SK-MEL-5 (cell line): ENCODE measurements around the gene PPP6R1. TPM values are rescaled to one million over a fixed set of nuclear protein-coding genes. Genes with fewer than 3 reads are reported as not detected.
A peak's percentile ranks its signal among the peaks of the same experiment; 100 is the strongest.

Experiments
- DNase-seq: peaks from one replicate; pipeline ENCODE4 v3.0.0-alpha.2; 2016; ENCODE audit warnings: low read depth, low spot score
- in situ Hi-C: cut with HindIII; loops from 2 replicates; pipeline ENCODE4 v1.10.0; 2016; ENCODE audit warnings: low sequenced_read_pairs, high pct_unique_total_duplicates, low pct_unique_long_range_greater_than_20kb
- polyA plus RNA-seq, 2 experiments: library from polyadenylated mRNA; depleted of rRNA; stranded (reverse); fragments of >200 nt; gene quantifications; 2 replicates each; pipeline ENCODE4 v1.2.3, GENCODE V29; 2015
- total RNA-seq: library from RNA; depleted of rRNA; stranded (reverse); fragments of >200 nt; shearing (Covaris generic); gene quantifications from 2 replicates; pipeline ENCODE4 v1.2.3, GENCODE V29; 2014; rRNA removed

Gene PPP6R1
- total RNA-seq: 33.7 and 44.3 TPM in 2 replicates
- polyA plus RNA-seq (2015; cell fraction: cytosol; rRNA removed): 108 and 119 TPM in 2 replicates
- polyA plus RNA-seq (2015; cell fraction: nucleus; rRNA removed): 45.6 and 55.2 TPM in 2 replicates

- DNase-seq: peak; percentile 99
- in situ Hi-C loops: no loop called here
Observed at GRCh38 chr19:55258828-55259539, at the start of gene PPP6R1. Gene PPP6R1 (minus strand): TSS chr19:55259017. CDS start chr19:55247103, 11,914 bp downstream.

DNA sequence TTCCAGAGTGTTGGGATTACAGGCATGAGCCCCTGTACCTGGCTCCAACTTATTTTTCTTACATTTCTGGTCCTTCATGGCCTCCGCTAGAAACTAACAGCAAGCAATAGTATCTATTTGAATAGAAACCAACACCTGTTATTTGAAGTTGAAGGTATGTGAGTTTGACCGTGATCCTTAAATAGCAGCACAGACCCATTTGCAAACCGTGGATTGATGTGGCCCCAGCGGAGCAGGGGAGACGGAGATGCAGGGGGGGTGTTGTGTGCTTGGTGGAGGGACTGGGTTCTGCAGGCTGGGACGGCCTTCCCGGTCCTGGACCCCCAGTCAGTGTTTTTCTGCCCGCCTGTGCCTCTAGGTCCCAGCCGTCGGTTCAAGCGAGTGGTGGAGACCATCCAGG, 49.5 kb upstream of the PPP6R1 start:
- no peak for DNase-seq
- in situ Hi-C loops: no loop called here

GRCh38 chr19:55306712-55307111, 47.9 kb upstream of the PPP6R1 start:
- in situ Hi-C loops: no loop called here
- DNase-seq: no peak

DNA sequence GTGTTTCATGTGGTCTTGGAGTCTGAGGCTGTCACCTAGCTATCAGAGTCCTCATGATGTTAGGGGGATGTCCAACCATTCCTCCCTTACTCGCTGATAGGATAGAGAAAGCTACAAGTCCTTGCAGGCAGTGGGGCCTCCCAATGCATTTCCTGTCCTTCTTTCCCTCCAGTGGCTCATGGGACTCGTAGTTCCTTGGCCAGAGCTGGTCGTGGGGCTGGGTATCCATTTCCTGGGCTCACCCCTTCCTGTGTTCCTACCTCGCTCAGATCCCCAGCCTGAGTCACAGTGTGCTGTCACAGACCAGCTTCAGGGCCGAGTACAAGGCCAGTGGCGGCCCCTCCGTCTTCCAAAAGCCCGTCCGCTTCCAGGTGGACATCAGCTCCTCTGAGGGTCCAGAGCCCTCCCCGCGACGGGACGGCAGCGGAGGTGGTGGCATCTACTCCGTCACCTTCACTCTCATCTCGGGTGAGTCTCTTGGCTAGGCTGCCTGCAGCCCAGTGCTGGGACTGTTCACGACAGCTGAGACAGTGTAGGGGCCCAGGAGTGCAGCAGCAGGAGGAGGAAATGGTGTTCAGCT, 47.3 kb upstream of the PPP6R1 start:
- in situ Hi-C loops: no loop called here
- DNase-seq: no peak

DNA sequence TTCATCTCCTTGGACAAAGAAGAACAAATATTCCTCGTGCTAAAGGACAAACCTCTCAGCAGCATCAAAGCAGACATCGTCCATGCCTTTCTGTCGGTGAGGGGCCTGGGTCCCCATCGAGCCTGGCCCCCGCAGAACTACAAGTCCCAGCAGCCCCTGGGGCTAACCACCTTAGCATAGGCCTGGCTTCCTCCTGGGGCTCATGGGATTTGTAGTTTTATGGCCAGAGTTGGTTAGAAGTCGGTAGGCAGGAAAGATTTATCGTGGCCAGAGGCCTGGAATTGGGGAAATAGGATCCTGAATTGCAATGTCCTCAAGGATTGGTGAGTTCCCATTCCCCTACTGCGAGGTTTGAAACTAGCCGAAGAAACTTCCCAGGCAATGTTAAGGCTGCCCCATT, 46.7 kb upstream of the PPP6R1 start:
- in situ Hi-C loops: no loop called here
- DNase-seq: peak; percentile 40

DNA sequence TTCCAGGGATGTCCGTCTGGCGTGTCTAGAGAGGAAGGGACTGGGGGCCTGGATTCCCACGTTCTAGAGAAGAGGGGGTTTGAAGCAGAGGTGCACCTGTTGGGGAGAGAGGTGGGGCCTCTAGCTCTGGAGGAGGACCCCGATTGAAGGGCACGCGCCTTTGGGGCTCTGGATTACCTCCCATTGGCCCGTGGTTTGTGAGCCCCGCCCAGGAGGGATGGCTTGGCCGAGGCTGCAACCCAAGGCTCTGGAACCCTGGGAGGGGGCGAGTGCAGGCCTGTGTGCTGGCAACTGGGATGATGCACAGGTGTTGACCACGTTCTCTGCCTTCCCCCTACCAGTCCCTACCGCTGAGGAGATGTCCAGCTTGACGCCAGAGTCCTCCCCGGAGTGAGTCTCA, 46.2 kb upstream of the PPP6R1 start:
- DNase-seq: no peak
- in situ Hi-C loops: no loop called here

GRCh38 chr19:55304279-55304978, 45.6 kb upstream of the PPP6R1 start:
- in situ Hi-C loops: no loop called here
- DNase-seq: peak; percentile 64

DNA sequence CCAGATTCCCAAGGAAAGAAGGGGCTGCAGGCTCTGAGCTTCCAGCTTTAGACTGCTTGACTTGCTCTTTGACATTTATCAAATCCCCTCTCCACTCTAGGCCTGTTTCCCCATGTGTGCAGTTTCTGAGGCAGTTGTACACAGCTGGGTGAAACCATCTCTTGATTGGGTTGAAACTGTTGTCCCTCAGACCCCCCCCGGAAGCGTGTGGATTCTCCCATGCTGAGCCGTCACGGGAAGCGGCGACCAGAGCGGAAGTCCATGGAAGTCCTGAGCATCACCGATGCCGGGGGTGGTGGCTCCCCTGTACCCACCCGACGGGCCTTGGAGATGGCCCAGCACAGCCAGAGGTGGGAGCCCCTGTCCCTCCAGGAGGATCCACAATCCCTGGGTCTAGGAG, 44.7 kb upstream of the PPP6R1 start:
- in situ Hi-C loops: no loop called here
- DNase-seq: no peak

GRCh38 chr19:55302318-55302703, 43.5 kb upstream of the PPP6R1 start:
- in situ Hi-C loops: no loop called here

GRCh38 chr19:55301459-55302317, 42.9 kb upstream of the PPP6R1 start:
- DNase-seq: peak; percentile 76
- in situ Hi-C loops: no loop called here

More at GRCh38 chr19:55302318-55302703, 43.5 kb upstream of the PPP6R1 start:
- DNase-seq: no peak

GRCh38 chr19:55300886-55301458, 42.2 kb upstream of the PPP6R1 start:
- in situ Hi-C loops: no loop called here
- no peak for DNase-seq

- DNase-seq: no peak
- in situ Hi-C loops: no loop called here
Observed at GRCh38 chr19:55299991-55300390, 41.2 kb upstream of the PPP6R1 start.

DNA sequence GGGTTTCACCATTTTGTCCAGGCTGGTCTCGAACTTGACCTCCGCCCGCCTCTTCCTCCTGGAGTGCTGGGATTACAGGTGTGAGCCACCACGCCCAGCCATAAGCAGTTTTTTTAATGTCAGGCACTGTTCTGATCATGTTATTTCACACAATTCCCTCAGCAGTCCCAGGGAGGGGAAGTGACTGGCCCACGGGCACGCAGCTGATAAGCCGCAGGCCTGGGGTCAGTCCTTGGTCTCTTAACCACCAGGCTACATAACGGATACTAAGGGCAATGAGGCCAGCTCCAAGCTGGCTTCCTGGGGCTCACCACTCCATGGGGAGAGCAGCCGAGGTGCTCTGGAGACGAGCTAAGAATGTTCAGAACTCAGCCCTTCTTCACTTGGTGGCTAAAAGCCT, 38.5 kb upstream of the PPP6R1 start:
- in situ Hi-C loops: no loop called here
- DNase-seq: no peak

DNA sequence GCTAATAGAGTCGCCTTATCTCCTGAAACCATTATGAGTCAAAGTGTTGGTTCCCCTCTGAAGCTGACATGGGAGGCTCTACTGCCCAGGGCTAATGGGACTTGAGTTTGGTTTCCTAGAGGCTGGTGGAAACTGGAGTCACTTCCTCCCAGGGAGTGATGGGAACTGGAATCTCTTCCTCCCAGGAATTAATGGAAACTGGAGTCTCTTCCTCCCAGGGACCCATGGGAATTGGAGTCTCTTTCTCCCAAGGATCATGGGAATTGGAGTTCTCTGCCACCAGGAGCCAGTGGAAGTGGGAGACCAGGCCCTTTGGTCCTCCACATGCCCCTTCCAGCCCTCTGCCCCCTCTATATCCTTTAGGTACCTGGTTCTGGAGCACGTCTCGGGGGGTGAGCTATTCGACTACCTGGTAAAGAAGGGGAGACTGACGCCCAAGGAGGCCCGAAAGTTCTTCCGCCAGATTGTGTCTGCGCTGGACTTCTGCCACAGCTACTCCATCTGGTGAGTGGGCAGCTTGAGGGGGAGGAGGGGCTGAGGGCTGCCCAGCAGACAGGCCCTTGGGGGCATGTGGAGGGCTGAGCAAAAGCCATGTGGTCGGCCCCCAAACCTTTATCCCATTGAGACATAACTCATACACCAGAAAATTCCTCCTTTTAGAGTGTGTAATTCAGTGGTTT, 30.4 kb upstream of the PPP6R1 start:
- DNase-seq: peak; percentile 71
- in situ Hi-C loops: no loop called here

DNA sequence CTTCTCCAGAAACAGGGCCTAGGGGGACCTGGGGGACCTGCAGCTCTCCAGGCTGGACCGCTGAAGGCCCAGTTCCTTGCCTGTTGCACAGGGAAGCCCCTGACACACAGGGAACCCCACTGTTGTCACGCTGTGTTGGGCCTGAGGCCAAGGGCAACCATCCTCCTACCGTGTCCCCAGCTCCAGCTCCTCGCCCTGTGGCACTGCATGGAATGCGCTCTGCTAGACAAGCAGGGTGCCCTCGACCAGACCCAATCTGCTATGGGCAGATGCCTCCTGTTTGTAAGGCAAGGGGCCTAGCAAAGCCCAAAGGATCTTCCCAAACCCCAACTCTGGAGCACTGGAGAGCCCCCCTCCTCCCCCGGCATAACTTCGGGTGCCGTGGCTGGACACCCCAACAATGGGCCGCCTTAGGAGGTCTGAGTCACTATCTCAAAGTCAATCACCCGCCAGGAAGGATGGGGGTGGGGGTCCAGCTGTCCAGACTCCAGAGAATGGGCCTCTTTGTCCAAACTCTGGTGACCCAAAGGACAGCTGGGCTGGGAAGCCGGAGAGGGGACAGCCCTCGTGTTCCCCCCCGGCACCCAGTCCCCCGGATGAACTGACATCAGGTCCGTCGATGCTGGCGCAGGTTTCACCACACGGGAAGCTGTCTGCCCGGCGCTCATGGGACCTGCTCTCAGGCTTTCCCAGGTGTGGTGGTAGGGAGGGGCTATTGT, 28.7 kb upstream of the PPP6R1 start:
- in situ Hi-C loops: no loop called here
- DNase-seq: no peak

GRCh38 chr19:55285229-55285890, 26.5 kb upstream of the PPP6R1 start:
- in situ Hi-C loops: no loop called here
- no peak for DNase-seq
